Measurements from ENCODE around the gene NKIRAS1. TPM values are rescaled to one million over a fixed set of nuclear protein-coding genes. Genes with fewer than 3 reads are reported as not detected.
"Not testable (repeated sequence)": the region's sequence is repeated elsewhere in the genome, so short reads cannot be mapped to it uniquely, and the experiment has no call there.

Gene NKIRAS1
- total RNA-seq, 6 experiments from 2014 or later = 7.0 to 14.2 (median 8.5) TPM

DNA sequence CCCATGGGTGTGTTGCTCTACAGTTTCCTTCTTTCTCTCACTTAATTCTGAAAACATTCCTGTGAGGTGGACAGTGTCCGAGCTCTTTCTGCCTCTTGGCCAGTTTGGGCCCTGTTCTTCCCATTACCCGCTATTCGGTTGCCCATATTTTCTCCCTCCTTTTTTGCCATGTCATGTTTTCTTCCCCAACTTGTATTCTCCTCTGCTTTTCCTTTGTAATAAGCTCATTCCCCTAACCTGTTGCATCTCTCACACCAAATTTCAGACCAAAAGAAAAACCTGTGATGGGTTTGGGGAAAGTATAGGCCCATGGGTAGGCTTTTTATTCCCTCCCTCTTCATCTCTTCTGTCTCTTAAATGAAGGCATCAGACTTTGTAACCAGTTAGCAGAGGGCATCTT, 30.5 kb downstream of the NKIRAS1 start:
- H3K36me3 ChIP-seq = peaks cover 0 to 9% (median 2%) of the 10 kb centered on the region in 4 donors
- ATAC-seq (no peak), DNase-seq (no peak)
- H3K27me3 ChIP-seq = no peaks in the 10 kb centered on the region
- TF ChIP-seq, protein P1, sequence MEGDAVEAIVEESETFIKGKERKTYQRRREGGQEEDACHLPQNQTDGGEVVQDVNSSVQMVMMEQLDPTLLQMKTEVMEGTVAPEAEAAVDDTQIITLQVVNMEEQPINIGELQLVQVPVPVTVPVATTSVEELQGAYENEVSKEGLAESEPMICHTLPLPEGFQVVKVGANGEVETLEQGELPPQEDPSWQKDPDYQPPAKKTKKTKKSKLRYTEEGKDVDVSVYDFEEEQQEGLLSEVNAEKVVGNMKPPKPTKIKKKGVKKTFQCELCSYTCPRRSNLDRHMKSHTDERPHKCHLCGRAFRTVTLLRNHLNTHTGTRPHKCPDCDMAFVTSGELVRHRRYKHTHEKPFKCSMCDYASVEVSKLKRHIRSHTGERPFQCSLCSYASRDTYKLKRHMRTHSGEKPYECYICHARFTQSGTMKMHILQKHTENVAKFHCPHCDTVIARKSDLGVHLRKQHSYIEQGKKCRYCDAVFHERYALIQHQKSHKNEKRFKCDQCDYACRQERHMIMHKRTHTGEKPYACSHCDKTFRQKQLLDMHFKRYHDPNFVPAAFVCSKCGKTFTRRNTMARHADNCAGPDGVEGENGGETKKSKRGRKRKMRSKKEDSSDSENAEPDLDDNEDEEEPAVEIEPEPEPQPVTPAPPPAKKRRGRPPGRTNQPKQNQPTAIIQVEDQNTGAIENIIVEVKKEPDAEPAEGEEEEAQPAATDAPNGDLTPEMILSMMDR (IDR thresholded peaks at IDR 0.05) = no peak
- no peak for TF ChIP-seq POLR2A (IDR thresholded peaks at IDR 0.05)
- no peaks in the 10 kb centered on the region for H3K9me3 ChIP-seq
- no peak overlapping the region for H3K27ac ChIP-seq
- intact Hi-C loops (cut with DNase I) = no loop called here
- 100% methylated on average over 3 of the region's 3 CpGs for WGBS (ENCODE audit: insufficient coverage, low coverage, low lambda C conversion rate, missing lambda C conversion rate)
- H3K4me1 ChIP-seq = peaks cover 0 to 10% (median 4%) of the 10 kb centered on the region in 4 donors
- no peak overlapping the region for H3K4me3 ChIP-seq

DNA sequence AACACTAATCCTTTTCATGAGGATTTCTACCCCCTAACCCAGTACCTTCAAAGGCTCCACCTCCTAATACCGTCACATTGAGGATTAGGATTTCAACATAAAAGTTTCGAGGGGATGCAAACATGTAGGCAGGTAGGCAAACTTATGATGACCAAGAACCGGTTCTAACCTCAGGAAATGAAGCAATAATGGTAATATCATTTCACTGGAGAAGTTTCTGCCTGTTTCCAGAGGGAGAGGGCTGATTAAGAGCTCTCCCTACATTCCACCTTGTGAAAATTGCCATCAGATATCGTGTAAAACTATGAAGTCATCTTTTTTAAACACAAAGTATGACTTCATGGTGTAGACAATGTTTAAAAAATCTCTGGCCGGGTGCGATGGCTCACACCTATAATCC, 31.6 kb downstream of the NKIRAS1 start:
- Histone ChIP-seq H3K27me3 (no peaks in the 10 kb centered on the region), H3K4me3 (no peak overlapping the region), H3K36me3 (no peaks in the 10 kb centered on the region), H3K27ac (no peak overlapping the region), H3K9me3 (no peaks in the 10 kb centered on the region), H3K4me1 (peaks cover 0 to 11% (median 5%) of the 10 kb centered on the region in 4 donors)
- DNase-seq (no peak), ATAC-seq (no peak)
- TF ChIP-seq, protein P1 (IDR thresholded peaks at IDR 0.05) = no peak
- no peak for TF ChIP-seq POLR2A (IDR thresholded peaks at IDR 0.05)
- WGBS (ENCODE audit: insufficient coverage, low coverage, low lambda C conversion rate, missing lambda C conversion rate) = 74% methylated on average over 5 of the region's 6 CpGs
- intact Hi-C loops (cut with DNase I) = no loop called here

DNA sequence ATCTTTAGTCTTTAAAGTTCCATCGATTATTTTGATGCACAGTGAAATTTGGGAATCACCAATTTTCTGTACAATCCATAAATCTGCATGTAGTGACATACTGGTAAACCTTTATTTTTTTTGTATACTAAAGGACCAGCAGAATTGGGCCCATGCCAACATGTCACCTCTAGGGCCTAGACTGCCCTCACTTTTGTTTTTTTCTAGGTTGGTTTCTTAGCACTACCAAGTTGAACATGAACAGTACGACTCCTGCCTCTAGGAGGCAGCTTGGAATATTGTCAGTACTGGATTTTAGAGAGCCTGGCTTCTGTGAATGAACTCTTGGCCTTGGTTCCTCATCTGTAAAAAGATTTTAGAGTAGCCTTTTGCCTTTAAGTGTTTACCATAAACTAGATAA, 32.3 kb downstream of the NKIRAS1 start:
- H3K36me3 ChIP-seq = no peaks in the 10 kb centered on the region
- no peaks in the 10 kb centered on the region for H3K9me3 ChIP-seq
- peaks cover 0 to 11% (median 4%) of the 10 kb centered on the region in 4 donors for H3K4me1 ChIP-seq
- peak in 2 of 4 donors; percentile 26 for ATAC-seq
- H3K4me3 ChIP-seq = no peak overlapping the region
- intact Hi-C loops (cut with DNase I) = no loop called here
- no peak for DNase-seq
- TF ChIP-seq, protein P1 (IDR thresholded peaks at IDR 0.05) = peak in 1 of 4 donors; percentile 21
- TF ChIP-seq POLR2A (IDR thresholded peaks at IDR 0.05) = no peak
- 93% methylated on average over 2 of the region's 2 CpGs for WGBS (ENCODE audit: insufficient coverage, low coverage, low lambda C conversion rate, missing lambda C conversion rate)
- no peaks in the 10 kb centered on the region for H3K27me3 ChIP-seq
- no peak overlapping the region for H3K27ac ChIP-seq

DNA sequence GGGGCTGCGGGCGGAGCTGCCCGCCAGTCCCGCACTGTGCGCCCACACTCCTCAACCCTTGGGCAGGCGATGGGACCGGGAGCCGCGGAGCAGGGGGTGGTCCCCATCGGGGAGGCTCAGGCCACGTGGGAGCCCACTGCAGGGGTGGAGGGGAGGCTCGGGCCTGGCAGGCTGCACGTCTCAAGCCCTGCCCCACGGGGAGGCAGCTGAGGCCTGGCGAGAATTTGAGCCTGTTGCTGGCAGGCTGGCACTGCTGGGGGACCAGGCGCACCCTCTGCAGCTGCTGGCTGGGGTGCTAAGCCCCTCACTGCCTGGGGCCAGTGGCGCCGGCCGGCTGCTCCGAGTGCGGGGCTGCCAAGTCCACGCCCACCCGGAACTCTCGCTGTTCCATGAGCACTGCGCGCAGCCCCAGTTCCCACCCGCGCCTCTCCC, 34.3 kb downstream of the NKIRAS1 start:
- no CpG with 5 or more reads among the region's 28 CpGs for WGBS (ENCODE audit: insufficient coverage, low coverage, low lambda C conversion rate, missing lambda C conversion rate)
- DNase-seq = no peak
- Histone ChIP-seq H3K9me3 (no peaks in the 10 kb centered on the region), H3K4me1 (peaks cover 0 to 3% (median 0%) of the 10 kb centered on the region in 4 donors), H3K36me3 (no peaks in the 10 kb centered on the region), H3K27ac (no peak overlapping the region), H3K27me3 (no peaks in the 10 kb centered on the region), H3K4me3 (no peak overlapping the region)
- intact Hi-C loops (cut with DNase I) = no loop called here
- no peak for TF ChIP-seq POLR2A (IDR thresholded peaks at IDR 0.05)
- TF ChIP-seq, protein P1 (IDR thresholded peaks at IDR 0.05) = no peak
- peak in 1 of 4 donors; percentile 51 for ATAC-seq

DNA sequence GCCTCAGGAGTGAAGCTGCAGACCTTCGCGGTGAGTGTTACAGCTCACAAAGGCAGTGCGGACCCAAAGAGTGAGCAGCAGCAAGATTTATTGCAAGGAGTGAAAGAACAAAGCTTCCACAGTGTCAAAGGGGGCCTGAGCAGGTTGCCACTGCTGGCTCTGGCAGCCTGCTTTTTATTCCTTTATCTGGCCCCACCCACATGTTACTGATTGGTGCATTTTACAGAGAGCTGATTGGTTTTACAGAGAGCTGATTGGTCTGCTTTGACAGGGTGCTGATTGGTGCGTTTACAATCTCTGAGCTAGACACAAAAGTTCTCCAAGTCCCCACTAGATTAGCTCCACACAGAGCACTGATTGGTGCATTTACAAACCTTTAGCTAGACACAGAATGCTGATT, 34.8 kb downstream of the NKIRAS1 start:
- H3K4me3 ChIP-seq; H3K27me3 ChIP-seq; H3K27ac ChIP-seq; intact Hi-C loops (cut with DNase I); H3K36me3 ChIP-seq; DNase-seq; H3K9me3 ChIP-seq; H3K4me1 ChIP-seq; ATAC-seq: not testable (repeated sequence)
- WGBS (ENCODE audit: insufficient coverage, low coverage, low lambda C conversion rate, missing lambda C conversion rate) = 60% methylated on average over 1 of the region's 4 CpGs
